HCT116 (cell line): ENCODE results near the gene EPHA8. TPM values are rescaled to one million over a fixed set of nuclear protein-coding genes. Genes with fewer than 3 reads are reported as not detected.

Experiments
- ATAC-seq: fragments of 200-7000 bp; cut with Tn5 transposase; 2 replicates; pipeline ENCODE4 v1.9.1; 2020; ENCODE audit warnings: mild to moderate bottlenecking, moderate library complexity
- BruUV-seq: library from RNA; stranded (reverse); fragments of 400-500 nt; replicated peaks from 2 replicates; lab custom pipeline; 2021; lab: Mats Ljungman, UMichigan
- CTCF ChIA-PET: fragments of 300-600 bp; sonication (Branson Sonifier 250); formaldehyde crosslinking; loops from one replicate; lab custom pipeline; 2021; ENCODE audit warnings: antibody characterized with exemption; lab: Charles Lee
- POLR2A ChIA-PET: fragments of 300-600, 350-600 bp; sonication (Branson Sonifier 250); formaldehyde crosslinking; loops from one replicate; lab custom pipeline; 2021; ENCODE audit warnings: antibody characterized with exemption; lab: Charles Lee
- RAD21 ChIA-PET, 2 experiments: fragments of 300-600 bp; sonication (Branson Sonifier 250); formaldehyde crosslinking; loops; one replicate each; lab custom pipeline; 2023; ENCODE audit warnings: low total read pairs in 2 of 2; ENCODE audit not compliant: uncharacterized antibody in 2 of 2, unreplicated experiment in 2 of 2, low non-redundant PET in 1 of 2; lab: Charles Lee
- DNase-seq: peaks from one replicate; pipeline ENCODE4 v3.0.0-alpha.2; 2010; ENCODE audit warnings: low read depth, low spot score
- H2AFZ ChIP-seq: fragments of 200-600 bp; shearing (Covaris generic), sonication (generic); 2 replicates; pipeline ENCODE4 v1.6.1; 2017; ENCODE audit warnings: low read depth, mixed run types, mixed read lengths, antibody characterized with exemption, low read length; ENCODE audit not compliant: poor library complexity, severe bottlenecking
- H3K27ac ChIP-seq: 2 replicates; pipeline ENCODE4 v1.5.1; 2012; ENCODE audit warnings: low read depth, low read length
- H3K27me3 ChIP-seq: fragments of 200-600 bp; sonication (generic); 2 replicates; pipeline ENCODE4 v1.6.1; 2016; ENCODE audit warnings: mixed run types, low read length, mixed read lengths; ENCODE audit not compliant: insufficient read depth
- H3K36me3 ChIP-seq, 2 experiments: fragments of 200-500 bp in 1 of 2; fragments of 200-600 bp in 1 of 2; sonication (Bioruptor generic) in 1 of 2; sonication (generic) in 1 of 2; 2 replicates each; pipeline versions ENCODE4 v1.5.1 to v1.6.1; 2014 to 2016; ENCODE audit warnings: low read length in 2 of 2, inconsistent platforms in 1 of 2, mixed read lengths in 1 of 2, mixed run types in 1 of 2; ENCODE audit not compliant: insufficient read depth in 2 of 2, control insufficient read depth in 1 of 2
- H3K4me1 ChIP-seq, 2 experiments: fragments of 200-600 bp in 1 of 2; sonication (generic) in 1 of 2; 2 replicates each; pipeline versions ENCODE4 v1.5.1 to v1.6.1; 2012 to 2017; ENCODE audit warnings: low read length in 2 of 2, inconsistent platforms in 1 of 2, mild to moderate bottlenecking in 1 of 2, mixed read lengths in 1 of 2, mixed run types in 1 of 2, moderate library complexity in 1 of 2; ENCODE audit not compliant: insufficient read depth in 2 of 2, control insufficient read depth in 1 of 2
- H3K4me2 ChIP-seq: fragments of 200-600 bp; sonication (generic); 2 replicates; pipeline ENCODE4 v1.6.1; 2017; ENCODE audit warnings: mixed run types, low read length, mixed read lengths
- H3K4me3 ChIP-seq, 2 experiments: fragments of 200-600 bp in 1 of 2; sonication (generic) in 1 of 2; replicated peaks in 1 of 2; 2 replicates each; pipeline ENCODE4 v1.5.1; 2011 to 2016; ENCODE audit warnings: low read length in 2 of 2, control low read depth in 1 of 2, low read depth in 1 of 2, mild to moderate bottlenecking in 1 of 2, mixed read lengths in 1 of 2, mixed run types in 1 of 2
- H3K79me2 ChIP-seq: fragments of 200-600 bp; sonication (generic); 2 replicates; pipeline ENCODE4 v1.6.1; 2017; ENCODE audit warnings: mild to moderate bottlenecking, mixed run types, low read length, moderate library complexity, mixed read lengths; ENCODE audit not compliant: insufficient read depth
- H3K9ac ChIP-seq: fragments of 200-600 bp; sonication (generic); 2 replicates; pipeline ENCODE4 v1.6.1; 2016; ENCODE audit warnings: low read length, mixed read lengths
- H3K9me2 ChIP-seq: fragments of 200-600 bp; sonication (generic), shearing (Covaris generic); 2 replicates; pipeline ENCODE4 v1.6.1; 2017; ENCODE audit warnings: mixed run types, mild to moderate bottlenecking, moderate library complexity; ENCODE audit not compliant: insufficient read depth
- H3K9me3 ChIP-seq, 2 experiments: fragments of 200-500 bp in 1 of 2; fragments of 200-600 bp in 1 of 2; sonication (Bioruptor generic) in 1 of 2; sonication (generic) in 1 of 2; 2 replicates each; pipeline ENCODE4 v1.6.1; 2014 to 2017; ENCODE audit warnings: low read length in 2 of 2, mixed read lengths in 2 of 2, inconsistent platforms in 1 of 2, low read depth in 1 of 2, mild to moderate bottlenecking in 1 of 2, mixed run types in 1 of 2, moderate library complexity in 1 of 2; ENCODE audit not compliant: control insufficient read depth in 1 of 2, insufficient read depth in 1 of 2
- H4K20me1 ChIP-seq: fragments of 200-600 bp; sonication (generic), shearing (Covaris generic); 2 replicates; pipeline ENCODE4 v1.6.1; 2017; ENCODE audit warnings: mixed run types, mild to moderate bottlenecking, moderate library complexity; ENCODE audit not compliant: insufficient read depth
- CTCF ChIP-seq, 3 experiments: fragments of 200-600 bp in 1 of 3; sonication (generic) in 1 of 3; IDR thresholded peaks in 2 of 3; conservative IDR thresholded peaks in 1 of 3; 2 replicates each; pipeline ENCODE4 v1.5.1; 2012 to 2017; ENCODE audit warnings: low read depth in 2 of 3, low read length in 2 of 3, antibody characterized with exemption in 1 of 3, borderline replicate concordance in 1 of 3, control low read depth in 1 of 3, mild to moderate bottlenecking in 1 of 3, mixed read lengths in 1 of 3, mixed run types in 1 of 3, moderate library complexity in 1 of 3; ENCODE audit not compliant: insufficient read depth in 1 of 3
- ELF1 ChIP-seq: IDR thresholded peaks from 2 replicates; pipeline ENCODE4 v1.6.1; 2012; ENCODE audit warnings: low read depth, borderline replicate concordance
- EZH2 ChIP-seq: fragments of 200-600 bp; sonication (generic); IDR thresholded peaks from 2 replicates; pipeline ENCODE4 v1.6.1; 2017; ENCODE audit warnings: antibody characterized with exemption, mixed run types
- EZH2phosphoT487 ChIP-seq: fragments of 200-600 bp; IDR thresholded peaks from 2 replicates; pipeline ENCODE4 v1.6.1; 2018; ENCODE audit warnings: antibody characterized with exemption, borderline replicate concordance
- FOSL1 ChIP-seq: IDR thresholded peaks from 2 replicates; pipeline ENCODE4 v1.6.1; 2012; ENCODE audit warnings: low read depth
- JUND ChIP-seq: IDR thresholded peaks from 2 replicates; pipeline ENCODE4 v1.6.1; 2012
- MAX ChIP-seq: IDR thresholded peaks from 2 replicates; pipeline ENCODE4 v1.6.1; 2012
- POLR2A ChIP-seq: IDR thresholded peaks from 2 replicates; pipeline ENCODE4 v1.7.0; 2011; ENCODE audit warnings: borderline replicate concordance; ENCODE audit not compliant: insufficient read depth, insufficient read length; ENCODE audit errors: extremely low read depth
- REST ChIP-seq: IDR thresholded peaks from 2 replicates; pipeline ENCODE4 v1.6.1; 2012; ENCODE audit warnings: low read depth
- SRF ChIP-seq: IDR thresholded peaks from 2 replicates; pipeline ENCODE4 v1.6.1; 2012; ENCODE audit warnings: low read depth
- TCF7L2 ChIP-seq: IDR thresholded peaks from 2 replicates; pipeline ENCODE4 v1.7.0; 2011; ENCODE audit warnings: borderline replicate concordance, inconsistent platforms; ENCODE audit not compliant: insufficient read depth, insufficient read length; ENCODE audit errors: extremely low read depth
- YY1 ChIP-seq: IDR thresholded peaks from 2 replicates; pipeline ENCODE4 v1.6.1; 2011; ENCODE audit warnings: low read length, low read depth, moderate library complexity, mild to moderate bottlenecking; ENCODE audit not compliant: insufficient replicate concordance; ENCODE audit errors: extremely low read depth
- intact Hi-C: fragments of 100-400 bp; cut with micrococcal nuclease; formaldehyde crosslinking; loops from 2 replicates; pipeline ENCODE4 v1.10.0; 2022
- total RNA-seq: library from RNA; stranded (reverse); gene quantifications from one replicate; pipeline ENCODE4 v1.2.1, GENCODE V29; 2021; ENCODE audit not compliant: unreplicated experiment

Gene EPHA8
- total RNA-seq, 1 experiment from 2014 or later = 0.30 TPM

GRCh38 chr1:22552021-22552420 lies 11.3 kb upstream of the EPHA8 start (continued):
- TF ChIP-seq FOSL1 = no peak
- no peak for TF ChIP-seq JUND
- TF ChIP-seq, all 23 proteins: peak for 0

GRCh38 chr1:22553104-22553880 lies 10.0 kb upstream of the EPHA8 start:
- no peak overlapping the region for H3K9ac ChIP-seq
- no peak overlapping the region for H3K4me2 ChIP-seq
- 0 out of 2 replicates have a peak, but pooled peaks cover 4% of the 10 kb centered on the region for H3K27me3 ChIP-seq
- H4K20me1 ChIP-seq = no peaks in the 10 kb centered on the region
- no peaks in the 10 kb centered on the region for H3K79me2 ChIP-seq
- ATAC-seq (no peak), DNase-seq (no peak)
- no TSS peak for BruUV-seq
- TF ChIP-seq FOSL1 (no peak), EZH2phosphoT487 (no peak), MAX (no peak), YY1 (no peak), POLR2A (no peak), REST (no peak), EZH2 (no peak), TCF7L2 (no peak), SRF (no peak), CTCF (IDR thresholded peaks at IDR 0.05 in 2 of 3, conservative IDR thresholded peaks at IDR 0.05 in 1 of 3; ENCODE audit: borderline replicate concordance in 1 of 3, insufficient read depth in 1 of 3, low read depth in 2 of 3, low read length in 2 of 3) (no peak), ELF1 (no peak)
- H3K27ac ChIP-seq = no peak overlapping the region
- no peaks in the 10 kb centered on the region for H3K9me2 ChIP-seq
- H3K4me3 ChIP-seq = no peak overlapping the region
- intact Hi-C loops = no loop called here
- H3K36me3 ChIP-seq = no peaks in the 10 kb centered on the region
- no peak overlapping the region for H2AFZ ChIP-seq
- no peaks in the 10 kb centered on the region for H3K4me1 ChIP-seq
- CTCF ChIA-PET = no interaction called here
- RAD21 ChIA-PET = no interaction called here
- H3K9me3 ChIP-seq = no peaks in the 10 kb centered on the region
- POLR2A ChIA-PET = no interaction called here
